ENCODE measurements around the gene WNT9B.
"Not testable (repeated sequence)": the region's sequence is repeated elsewhere in the genome, so short reads cannot be mapped to it uniquely, and the experiment has no call there.

The WNT9B gene

DNA sequence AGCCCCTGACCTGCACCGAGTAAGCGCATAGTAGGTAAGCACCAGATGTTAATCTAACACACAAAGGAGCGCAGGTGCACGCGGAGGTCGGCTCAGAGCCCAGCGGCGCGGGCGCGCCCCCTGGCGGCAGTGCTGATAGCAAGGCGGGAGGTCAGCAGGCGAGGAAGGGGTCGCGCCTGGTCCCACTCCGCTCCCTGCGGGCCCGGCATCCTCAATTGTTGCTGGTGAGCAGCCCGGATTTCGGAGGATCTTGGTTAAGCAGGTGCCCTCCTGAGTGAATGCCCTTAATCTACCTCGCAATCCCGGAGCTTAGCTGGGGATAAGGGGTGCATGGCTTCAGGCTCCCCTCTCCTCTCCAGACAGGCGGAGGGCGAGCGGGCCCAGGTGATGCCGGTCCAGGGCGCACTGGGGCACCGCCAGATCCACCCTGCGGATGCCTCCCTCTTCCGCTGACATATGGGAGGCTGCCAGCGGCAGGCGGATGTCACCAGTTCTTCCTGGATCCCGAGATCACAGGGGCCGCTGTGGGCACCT, 28.9 kb upstream of the WNT9B start:
- peak in 1 of 2 experiments; percentile 13 for DNase-seq

DNA sequence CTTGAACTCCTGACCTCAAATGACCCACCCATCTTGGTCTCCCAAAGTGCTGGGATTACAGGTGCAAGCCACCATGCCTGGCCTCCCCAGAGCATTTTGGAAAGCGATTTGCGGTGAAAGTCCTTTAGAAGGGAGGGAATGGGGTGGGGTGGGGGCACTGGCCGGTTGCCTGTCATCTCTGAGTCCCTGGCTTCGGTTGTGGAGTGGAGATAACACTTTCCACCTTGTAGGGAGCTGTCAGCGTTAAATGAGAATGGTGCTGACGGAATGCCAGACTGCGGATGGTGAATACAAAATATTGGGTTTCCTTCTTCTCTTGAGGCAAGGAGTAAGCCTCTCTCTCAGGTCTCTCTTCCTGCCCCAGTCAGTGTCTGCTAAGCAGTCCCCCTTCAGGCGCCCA, 27.7 kb upstream of the WNT9B start:
- no peak for DNase-seq

DNA sequence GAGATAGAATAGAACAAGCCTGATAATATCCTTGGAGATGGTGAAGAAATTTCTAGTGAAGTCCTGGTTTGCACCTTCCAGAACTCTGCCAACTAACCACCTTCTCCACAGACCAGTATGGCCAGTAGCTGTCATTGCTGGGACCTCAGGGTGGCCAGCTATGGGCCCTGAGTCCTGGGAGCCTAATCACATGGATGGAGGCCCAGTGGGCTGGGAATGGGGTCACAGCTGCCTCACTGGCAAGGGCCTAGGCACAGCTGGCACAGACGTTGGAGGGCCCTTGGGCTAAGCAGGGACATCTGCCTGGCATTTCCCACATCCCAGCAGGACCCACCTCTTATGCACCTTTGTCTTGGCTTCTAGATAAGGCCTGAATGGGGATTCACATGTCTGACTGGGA, 25.3 kb upstream of the WNT9B start:
- DNase-seq, result no peak

DNA sequence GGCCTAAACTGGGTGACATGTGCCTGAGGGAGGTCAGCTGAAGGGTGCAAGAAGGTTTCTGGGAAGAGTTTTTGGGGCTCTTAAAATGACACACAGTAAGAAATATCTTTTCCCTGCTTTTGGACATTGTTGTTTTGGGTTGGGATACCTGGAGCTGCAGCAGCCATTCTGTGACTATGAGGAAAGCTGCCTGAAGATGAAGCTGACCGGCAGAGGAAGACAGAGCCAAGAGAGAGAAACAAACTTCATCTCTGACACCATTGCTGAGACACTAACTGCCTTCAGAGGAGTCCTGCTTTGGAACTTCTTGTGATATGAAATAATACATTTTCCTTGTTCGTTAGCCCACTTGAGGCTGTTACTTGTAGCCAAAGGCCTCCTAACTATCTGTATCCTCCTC, 24.1 kb upstream of the WNT9B start:
- DNase-seq, result no peak

DNA sequence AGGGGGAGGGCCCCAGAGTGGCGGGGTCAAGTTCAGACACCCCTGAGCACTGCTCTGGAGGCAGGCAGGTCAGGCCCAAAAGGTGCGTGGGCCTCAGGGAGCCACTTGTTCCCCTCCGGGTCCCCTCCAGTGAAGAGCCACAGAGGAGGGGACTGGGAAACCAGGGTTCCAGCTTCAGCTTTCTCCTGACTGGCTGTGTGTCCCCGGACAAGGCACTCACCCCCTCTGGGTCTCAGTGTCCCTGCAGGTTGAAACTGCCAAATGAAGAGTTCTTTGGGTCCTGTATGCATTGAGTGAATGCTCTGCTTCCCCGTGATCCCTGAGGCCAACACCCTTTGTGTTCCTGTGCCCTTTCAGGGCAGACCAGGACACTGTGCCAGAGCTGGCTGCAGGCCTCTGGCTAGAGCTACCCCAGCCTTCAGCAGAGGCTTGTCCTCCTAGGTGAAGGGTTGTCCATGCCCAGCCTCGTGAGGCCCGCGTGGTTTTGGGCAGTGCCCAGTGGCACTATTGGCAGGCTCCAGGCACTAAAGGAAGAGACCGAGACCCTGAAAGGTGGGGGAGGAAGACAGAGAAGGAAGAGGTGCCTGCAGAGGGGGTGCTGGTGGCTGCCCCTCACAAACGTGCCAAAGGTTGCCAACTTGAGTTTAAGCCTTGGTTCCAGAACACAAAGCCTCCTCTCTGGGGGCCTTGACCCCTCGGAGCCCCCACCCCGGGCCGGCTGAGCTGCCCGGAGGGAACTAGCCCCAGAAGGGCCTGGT, 19.6 kb upstream of the WNT9B start:
- no peak for DNase-seq

DNA sequence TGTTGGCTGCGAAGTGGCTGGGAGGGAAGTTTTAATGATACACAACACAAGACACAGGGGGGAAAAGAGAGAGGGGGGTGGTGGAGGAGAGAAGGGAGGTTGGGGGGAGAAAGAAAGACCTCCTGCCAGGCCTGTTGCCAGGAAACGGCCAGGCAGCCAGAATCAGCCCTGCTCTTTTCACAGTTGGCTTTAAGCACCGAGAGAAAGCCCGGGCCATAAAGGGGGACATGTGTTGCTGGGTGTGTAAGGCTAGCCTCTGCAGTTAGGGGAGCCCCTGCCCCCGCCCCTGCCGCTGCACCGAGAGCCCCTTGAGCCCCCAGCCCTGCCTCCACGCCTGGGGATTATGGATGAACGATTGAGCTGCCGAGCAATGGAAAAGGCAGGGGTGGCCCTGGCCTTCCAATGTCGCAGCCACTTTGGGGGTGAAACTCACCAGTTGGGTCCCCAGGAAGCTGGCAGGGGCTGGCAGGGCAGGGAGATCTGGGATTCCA, 19.0 kb upstream of the WNT9B start:
- DNase-seq, result no peak

DNA sequence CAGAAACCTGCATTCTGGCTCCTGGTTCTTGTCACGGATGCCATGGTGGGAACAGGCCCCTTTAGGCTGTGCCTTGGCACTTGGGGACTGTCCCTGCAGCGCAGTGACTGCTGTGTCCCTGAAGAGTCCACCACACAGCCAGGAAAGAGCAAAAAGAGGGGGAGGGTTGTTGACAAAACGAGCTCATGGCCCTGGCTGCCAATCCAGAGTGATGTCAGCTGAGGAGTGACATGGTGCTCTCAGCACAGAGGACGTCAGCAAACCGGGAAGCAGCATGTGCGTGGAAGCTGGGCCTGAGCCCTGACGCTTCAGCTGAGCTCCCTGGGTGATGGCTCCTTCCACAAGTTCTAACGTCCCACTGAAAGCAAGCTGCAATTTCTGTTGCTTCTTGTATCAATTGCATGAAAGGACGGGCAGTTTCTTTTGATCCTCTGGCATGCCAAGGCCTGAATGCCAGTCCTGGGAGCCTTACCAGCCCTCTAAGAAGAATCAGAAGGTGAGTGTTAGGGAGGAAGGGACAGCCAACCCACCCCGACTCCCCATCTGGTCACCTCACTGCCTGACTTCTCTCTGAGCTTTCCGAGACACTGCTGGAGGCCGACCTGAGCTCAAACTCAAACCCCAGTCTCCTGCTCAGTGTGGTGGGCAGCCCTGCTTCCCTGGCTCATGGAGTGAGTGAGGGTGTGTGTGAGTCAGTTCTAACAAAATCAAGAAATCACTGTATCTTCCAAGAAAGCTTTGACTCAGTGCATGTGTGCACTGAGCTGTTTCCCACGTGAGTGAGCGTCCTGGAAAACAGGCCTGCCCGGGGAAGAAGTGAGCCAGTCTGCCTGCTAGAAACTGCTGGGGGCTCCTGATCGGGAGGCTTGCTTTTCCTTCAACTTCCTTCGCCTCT, 18.2 kb upstream of the WNT9B start:
- DNase-seq, result peak; percentile 61 to 77

DNA sequence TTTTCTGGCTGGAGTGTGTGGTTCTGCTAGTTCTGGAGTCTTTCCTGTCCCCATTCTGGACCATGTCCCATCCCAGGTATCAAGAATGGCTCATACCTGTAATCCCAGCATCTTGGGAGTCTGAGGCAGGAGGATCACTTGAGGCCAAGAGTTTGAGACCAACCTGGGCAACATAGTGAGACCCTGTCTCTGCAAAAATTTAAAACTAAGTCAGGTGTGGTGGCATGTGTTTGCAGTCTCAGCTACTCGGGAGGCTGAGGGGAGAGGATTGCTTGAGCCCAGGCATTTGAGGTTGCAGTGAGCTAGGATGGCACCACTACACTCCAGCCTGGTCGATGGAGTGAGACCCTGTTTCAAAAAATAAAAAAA, 17.6 kb upstream of the WNT9B start:
- no peak for DNase-seq

DNA sequence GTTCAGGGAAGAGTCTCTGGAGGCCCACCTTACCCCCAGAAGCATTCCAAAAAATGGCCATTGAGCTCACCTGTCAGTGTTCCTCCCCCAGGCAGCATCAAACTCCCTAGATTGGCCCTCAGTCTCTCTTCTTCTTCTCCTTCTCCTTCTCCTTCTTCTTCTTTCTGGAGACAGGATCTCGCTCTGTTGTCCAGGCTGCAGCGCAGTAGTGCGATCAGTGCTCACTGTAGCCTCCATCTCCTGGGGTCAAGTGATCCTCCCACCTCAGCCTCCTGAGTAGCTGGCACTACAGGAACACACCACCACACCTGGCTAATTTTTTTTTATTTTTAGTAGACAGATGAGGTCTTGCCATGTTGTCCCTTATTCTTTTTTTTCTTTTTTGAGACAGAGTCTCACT, 16.5 kb upstream of the WNT9B start:
- no peak for DNase-seq

DNA sequence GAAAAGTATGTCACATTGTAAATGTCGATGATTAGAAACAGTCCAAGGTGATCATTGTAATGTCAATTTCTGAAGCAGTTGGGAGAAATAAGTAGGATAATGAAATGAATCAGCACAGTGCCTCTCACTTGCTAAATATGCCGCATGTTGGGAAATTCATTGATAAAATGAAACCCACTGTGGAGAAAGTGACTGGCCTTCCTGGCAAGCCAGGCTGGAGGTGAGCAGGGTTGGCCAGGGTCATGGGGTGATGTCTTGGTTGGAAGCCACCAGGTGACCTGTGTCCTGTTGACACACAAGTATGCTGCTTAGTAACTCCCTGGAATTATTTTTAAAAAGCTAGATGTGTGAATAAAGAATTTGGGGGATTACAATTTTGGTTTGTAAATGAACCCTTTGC, 14.9 kb upstream of the WNT9B start:
- no peak for DNase-seq

DNA sequence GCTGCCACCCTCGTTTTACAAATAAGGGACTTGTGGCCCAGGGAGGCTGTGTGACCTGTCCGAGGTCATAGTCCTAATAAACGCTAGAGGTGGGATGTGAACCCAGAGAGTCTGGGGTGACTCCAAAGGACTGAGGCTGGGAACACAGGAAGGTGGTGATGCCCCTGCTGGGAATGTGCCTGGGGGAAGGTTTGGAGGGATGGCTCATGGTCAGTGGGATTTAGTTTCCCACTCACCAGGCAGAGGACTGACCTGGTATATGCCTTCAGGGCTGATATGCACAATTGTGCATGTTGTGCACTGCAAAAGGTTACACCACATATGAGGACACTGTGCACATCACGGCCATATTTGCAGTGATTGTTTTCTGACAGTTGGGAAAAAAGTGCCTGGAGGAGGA, 13.9 kb upstream of the WNT9B start:
- DNase-seq, result no peak

DNA sequence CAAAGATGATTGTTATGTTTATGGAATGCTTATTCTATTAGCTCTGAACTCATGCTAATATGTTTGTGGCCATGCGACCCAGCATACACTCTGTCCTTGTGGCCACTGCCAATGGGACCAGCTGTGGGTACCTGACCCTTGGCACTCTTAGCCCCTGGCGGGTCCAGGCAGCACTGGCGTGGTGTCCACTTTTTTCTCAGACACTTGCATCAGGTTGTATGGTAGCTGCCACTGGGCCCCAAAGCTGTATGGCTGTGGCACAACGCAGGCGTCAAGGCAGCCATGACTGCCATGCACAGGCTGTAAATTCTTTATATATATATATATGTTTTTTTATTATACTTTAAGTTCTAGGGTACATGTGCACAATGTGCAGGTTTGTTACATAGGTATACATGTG, 12.2 kb upstream of the WNT9B start:
- DNase-seq, result no peak

DNA sequence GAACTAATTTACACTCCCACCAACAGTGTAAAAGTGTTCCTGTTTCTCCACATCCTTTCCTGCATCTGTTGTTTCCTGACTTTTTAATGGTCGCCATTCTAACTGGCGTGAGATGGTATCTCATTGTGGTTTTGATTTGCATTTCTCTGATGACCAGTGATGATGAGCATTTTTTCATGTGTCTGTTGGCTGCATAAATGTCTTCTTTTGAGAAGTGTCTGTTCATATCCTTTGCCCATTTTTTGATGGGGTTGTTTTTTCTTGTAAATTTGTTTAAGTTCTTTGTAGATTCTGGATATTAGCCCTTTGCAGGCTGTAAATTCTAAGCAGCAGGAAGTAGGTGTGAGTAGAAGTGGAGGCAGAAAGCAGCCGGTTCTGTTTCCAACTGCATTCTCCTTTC, 10.8 kb upstream of the WNT9B start:
- DNase-seq, result not testable (repeated sequence)

DNA sequence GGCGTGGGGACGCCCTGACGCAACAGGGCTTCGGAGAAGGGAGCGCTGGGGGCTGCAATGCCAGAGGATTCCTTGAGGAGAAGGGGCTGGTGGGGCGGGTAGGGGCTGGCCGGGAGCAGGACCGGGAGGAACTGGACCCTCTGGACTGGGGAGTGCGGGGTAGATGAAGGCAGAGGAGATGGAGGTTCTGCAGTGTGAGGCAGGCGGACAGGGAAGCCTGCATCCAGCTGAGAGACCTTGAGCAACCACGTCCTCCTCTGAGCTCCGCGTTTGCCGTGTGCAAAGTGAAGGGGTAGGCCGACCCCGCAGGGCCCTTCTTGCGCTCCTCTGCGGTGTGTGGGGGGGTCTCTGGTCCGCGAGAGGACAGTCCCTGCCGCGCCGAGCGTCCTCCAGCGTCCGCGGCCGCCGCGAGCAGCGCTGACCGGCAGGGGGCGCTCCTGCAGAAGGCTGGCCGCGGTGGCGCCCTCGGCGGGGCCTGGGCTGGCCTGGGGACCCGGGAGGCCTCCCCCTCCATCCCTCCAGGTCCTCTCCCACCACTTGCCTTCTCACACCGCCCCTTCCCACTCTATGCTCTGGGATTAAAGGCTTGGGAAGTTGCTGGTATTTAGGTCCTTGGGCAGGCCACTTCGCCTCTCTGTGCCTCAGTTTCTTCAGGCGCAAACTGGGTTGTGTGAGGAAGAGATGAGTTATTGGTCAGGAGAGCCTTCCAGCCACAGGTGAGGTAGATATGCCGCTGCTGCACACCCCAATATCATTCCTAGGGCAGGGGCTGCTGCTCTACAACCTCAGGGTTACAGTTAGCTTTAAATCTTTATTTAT, 9.6 kb upstream of the WNT9B start:
- no peak for DNase-seq

DNA sequence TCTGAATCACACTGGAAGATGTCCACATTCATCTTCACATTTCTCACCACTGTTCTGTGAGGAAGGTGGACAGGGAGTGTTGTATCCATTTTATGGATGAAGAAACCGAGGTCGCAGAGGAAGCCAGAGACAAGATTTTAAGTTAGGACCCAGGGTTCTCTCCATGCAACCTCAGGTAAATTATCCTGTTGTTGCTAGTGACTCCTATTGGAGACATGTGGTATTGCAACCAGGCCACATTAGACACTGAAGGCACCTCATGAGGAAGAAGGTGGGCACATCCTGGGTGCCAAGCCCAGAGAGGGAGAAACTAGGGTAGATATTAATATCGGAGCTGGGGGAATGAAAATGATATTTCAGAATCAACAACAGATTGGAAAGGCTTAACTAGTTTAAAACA, 8.5 kb upstream of the WNT9B start:
- peak in 1 of 2 experiments; percentile 7 for DNase-seq

DNA sequence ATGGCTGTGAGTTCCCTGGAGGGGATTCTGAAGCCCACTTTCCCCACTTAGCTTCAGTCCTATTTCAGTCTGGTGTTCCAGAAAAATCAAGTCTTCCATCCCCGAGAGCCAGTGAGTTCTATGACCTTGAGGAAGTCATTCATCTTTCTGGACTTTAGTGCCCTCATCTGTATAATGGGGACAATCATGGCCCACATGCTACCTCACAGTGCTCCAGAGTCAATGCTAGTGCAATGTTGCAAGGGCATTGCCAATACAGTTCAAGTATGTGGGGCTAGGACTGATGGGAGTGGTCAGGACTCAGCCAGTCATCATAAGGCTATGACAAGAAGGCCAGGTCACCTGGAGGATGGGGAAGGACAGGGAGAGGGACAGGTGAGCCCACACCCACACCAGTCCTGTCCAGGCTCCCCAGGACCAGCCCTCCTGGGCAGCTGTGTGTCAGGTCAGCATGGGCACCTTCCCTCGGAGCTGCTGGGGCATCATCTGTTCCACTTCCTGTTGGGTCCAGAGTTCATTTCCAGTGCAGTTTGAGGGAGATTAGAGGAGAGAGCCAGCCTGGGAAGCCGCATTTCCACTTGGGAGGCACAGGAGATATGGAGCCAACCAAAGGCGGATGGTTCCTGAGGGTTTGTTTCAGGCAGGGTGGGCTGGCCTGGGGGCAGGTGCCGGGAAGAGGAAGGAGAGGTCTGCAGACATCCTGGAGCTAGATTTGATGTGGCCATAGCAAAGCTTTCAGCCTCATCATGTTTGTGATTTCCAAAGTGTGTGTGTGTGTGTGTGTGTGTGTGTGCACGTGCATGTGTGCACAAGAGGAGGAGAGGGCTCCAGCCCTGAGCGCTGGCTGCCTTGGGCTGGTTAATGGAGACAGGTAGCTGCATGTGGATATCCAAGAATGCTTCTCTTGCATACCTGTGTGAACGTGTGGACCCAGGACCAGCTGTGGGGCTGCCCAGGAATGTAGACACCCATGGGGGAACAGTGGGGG, 3.9 kb upstream of the WNT9B start:
- no peak for DNase-seq

DNA sequence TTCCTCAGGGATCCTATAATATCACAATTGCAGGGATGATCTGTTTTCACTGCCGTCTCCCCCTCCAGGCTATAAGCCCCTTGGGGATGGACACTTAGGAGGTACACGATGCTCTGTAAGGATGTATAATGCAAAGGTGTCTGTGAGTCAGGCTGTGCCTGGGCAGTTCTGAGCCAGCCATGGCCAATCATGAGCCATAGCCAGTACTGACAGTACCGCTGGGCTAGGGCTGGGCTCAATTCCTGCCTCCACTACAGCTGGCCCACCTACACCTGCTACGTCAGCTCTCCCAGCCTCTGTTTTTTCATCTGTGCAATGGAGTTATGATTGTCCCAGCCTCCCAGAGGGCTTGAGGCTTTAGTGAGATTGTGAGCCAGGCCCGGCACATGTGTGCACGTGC, 2.8 kb upstream of the WNT9B start:
- no peak for DNase-seq

DNA sequence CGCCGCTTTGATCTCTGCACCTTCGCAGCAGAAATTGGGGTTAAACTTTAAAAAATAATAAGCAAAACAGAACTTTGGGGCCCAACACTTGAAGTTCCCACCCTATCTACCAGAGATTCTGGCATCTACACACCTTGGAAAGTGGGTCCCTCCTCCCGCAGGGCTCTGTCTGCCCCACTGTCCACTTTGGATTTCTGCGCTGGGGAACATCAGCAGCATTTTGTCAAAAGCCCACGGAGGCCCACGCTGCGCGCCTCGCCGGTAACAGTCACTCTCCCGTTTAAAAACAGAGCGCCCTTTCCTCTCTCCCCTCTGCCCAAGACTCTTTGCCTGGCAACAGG, 725 bp upstream of the WNT9B start:
- no peak for DNase-seq

DNA sequence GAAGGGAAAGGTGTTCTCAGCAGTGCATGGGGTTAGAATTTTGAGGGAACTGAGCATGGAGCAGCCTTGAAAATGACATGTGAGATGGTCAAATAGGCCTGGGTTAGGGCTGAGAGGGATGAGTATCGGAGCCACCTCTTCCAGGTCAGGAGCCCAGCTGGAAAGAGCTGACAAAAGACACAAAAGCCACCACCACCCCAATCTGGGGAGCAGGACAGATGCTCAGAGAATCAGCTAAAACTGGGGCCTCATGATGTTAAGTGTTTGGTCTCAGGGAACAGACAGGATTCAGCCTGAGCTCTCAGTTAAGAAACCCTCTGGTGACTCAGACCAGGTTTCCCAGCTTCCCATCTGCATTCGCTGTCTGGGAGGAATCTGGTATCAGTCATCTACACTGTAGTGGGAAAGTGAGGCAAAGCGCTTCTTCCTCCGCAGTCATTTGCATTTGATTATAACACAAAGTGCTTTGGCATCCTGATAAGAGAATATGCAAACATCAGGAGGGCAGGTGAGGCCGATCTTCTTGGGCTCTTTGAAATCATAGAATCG, 2.6 kb downstream of the WNT9B start:
- DNase-seq, result no peak

DNA sequence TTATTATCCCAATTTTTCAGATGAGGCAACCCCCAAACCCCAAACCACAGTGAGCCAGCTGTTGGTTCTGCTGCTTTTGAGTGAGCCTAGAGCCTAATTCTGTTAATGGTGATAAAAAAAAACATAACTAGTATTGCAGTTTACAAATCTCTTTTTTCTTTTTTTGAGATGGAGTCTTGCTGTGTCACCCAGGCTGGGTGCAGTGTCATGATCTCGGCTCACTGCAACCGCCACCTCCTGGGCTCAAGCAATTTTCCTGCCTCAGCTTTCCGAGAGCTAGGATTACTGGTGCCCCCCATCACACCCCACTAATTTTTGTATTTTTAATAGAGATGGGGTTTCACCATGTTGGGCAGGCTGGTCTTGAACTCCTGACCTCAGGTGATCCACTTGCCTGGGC, 3.1 kb downstream of the WNT9B start:
- no peak for DNase-seq

DNA sequence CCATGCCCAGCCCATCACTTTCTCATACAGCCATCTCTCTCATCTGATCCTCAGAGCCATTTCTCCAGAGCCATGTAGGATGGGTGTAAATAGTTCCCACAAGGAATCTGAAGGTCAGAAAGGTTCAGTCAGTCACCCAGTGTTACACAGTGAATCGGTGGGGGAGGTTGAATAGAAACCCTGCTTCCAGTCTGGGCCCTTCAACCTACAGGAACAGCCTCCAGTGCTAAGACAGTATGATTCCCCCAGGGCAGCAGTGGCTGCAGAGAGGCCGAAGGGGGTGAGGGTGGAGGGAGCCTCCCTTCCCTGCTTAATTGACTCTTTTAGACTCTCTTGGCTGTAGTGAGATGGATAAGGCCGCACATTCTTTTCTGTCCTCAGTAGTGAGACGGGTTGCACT, 3.6 kb downstream of the WNT9B start:
- DNase-seq, result no peak

DNA sequence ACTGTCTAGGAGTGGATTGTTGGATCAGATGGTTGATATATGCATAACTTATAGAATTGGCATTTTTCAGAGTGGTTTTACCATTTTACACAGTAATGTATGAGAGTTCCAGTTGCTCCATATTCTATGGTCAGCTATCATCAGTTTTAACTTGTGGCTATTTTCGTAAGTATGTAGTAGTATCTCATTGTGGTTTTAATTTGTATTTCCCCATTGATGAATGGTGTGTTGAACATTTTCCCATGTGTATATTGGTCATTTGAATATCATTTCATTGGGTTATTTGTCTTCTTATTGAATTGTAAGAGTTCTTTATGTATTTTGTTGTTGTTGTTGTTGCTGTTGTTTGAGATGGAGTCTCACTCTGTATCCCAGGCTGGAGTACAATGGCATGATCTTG, 6.2 kb downstream of the WNT9B start:
- no peak for DNase-seq
